GM12892 (cell line): ENCODE results near the gene SSR4.

ENCODE experiments used
- POLR2A ChIP-seq: IDR thresholded peaks from 2 replicates; pipeline ENCODE4 v1.6.1; 2011; ENCODE audit warnings: low read depth, low read length, control low read depth
- POLR2AphosphoS5 ChIP-seq: IDR thresholded peaks from 2 replicates; pipeline ENCODE4 v1.6.1; 2011; ENCODE audit warnings: low read depth, low read length, control low read depth
- TAF1 ChIP-seq: IDR thresholded peaks from 2 replicates; pipeline ENCODE4 v1.6.1; 2011; ENCODE audit warnings: low read depth, mild to moderate bottlenecking, control low read depth, low read length, borderline replicate concordance

GRCh38 chrX:153830640-153831428 is 36.4 kb downstream of the SSR4 start:
- TF ChIP-seq POLR2A (no peak), POLR2AphosphoS5 (no peak), TAF1 (no peak)
